Measurements from ENCODE around the gene CDCA7. TPM values are rescaled to one million over a fixed set of nuclear protein-coding genes. Genes with fewer than 3 reads are reported as not detected.

The CDCA7 gene
- total RNA-seq, 1 experiment from 2014 or later: 50.3 TPM

DNA sequence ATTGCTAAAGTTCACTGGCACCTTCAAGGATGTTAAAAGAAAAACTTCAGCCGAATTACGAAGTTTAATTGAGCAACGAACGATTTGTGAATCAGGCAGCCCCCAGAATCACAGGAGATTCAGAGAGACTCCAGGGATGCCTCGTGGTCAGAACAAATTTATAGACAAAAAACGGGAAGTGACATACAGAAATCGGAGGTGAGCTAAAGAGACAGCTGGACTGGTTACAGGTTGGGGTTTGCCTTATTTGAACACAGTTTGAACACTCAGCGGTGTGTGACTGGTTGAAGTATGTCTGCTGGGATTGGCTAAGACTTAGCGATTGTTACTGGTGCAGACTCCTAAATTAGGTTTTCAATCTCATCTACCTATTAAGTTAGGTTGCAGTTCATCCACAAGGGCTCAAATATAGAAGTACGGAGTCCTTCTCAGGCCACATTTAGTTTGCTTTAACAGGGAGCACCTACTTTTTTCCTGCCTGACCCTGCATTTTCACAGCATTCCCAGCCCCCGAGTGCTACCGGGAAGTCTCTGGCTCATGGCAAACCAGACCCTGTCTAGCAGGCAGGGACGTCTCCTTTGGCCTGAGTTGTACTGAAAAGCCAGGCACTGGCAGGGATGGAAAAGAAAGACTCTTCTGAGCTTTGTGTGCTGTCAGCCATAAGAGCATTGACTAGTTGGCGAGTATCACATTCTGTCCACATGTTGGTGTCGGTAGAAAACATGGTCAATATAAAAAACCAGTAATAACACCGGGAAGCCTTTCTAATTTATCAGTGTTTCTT, 41.1 kb downstream of the CDCA7 start:
- H3K79me1 ChIP-seq (ENCODE audit: insufficient read depth, low read depth, low read length, poor library complexity, severe bottlenecking): no peaks in the 10 kb centered on the region
- no peak overlapping the region for H4K5ac ChIP-seq (ENCODE audit: insufficient read length, low read depth, low read length)
- H2BK20ac ChIP-seq (ENCODE audit: low read depth, low read length, poor library complexity, severe bottlenecking): no peak overlapping the region
- no peak overlapping the region for H3K9ac ChIP-seq (ENCODE audit: extremely low read depth, insufficient read length, low read length)
- no peaks in the 10 kb centered on the region for H4K20me1 ChIP-seq (ENCODE audit: control insufficient read depth, insufficient read depth, insufficient read length)
- no peaks in the 10 kb centered on the region for H3K9me3 ChIP-seq (ENCODE audit: control insufficient read depth, low read depth, low read length)
- H2BK120ac ChIP-seq (ENCODE audit: low read depth, low read length, poor library complexity, severe bottlenecking): no peak overlapping the region
- WGBS (ENCODE audit: extremely low coverage, insufficient read length, low lambda C conversion rate): no CpG with 5 or more reads among the region's 16 CpGs
- no peak overlapping the region for H2BK5ac ChIP-seq (ENCODE audit: insufficient read length, low read length)
- H3K23me2 ChIP-seq (ENCODE audit: insufficient read length, low read depth, low read length, poor library complexity, severe bottlenecking): no peaks in the 10 kb centered on the region
- no peaks in the 10 kb centered on the region for H3K79me2 ChIP-seq (ENCODE audit: insufficient read depth, low read length)
- H3K27ac ChIP-seq (ENCODE audit: insufficient read length, low read depth, low read length): no peak overlapping the region
- peaks cover under 1% of the 10 kb centered on the region for H3K27me3 Mint-ChIP-seq (ENCODE audit: low read depth)
- H3K4me1 Mint-ChIP-seq: peaks cover 45 to 47% of the 10 kb centered on the region in 2 experiments
- no peak overlapping the region for H3K56ac ChIP-seq (ENCODE audit: insufficient read length, low read depth, low read length)
- no peak overlapping the region for H2BK12ac ChIP-seq (ENCODE audit: insufficient read length, low read depth, low read length)
- H4K8ac ChIP-seq (replicated peaks; ENCODE audit: insufficient read length, low read depth, low read length): no peak overlapping the region
- H3K4me1 ChIP-seq (ENCODE audit: insufficient read depth, low read length): peaks cover 10% of the 10 kb centered on the region; the same call in 1 of the 2 replicates
- H2AFZ ChIP-seq (ENCODE audit: low read length): no peak overlapping the region
- no peak overlapping the region for H2BK15ac ChIP-seq (ENCODE audit: low read depth, low read length)
- no peak overlapping the region for H3K14ac ChIP-seq (ENCODE audit: insufficient read depth, low read length)
- H3K4me3 Mint-ChIP-seq: no peak overlapping the region
- no peaks in the 10 kb centered on the region for H3K9me3 Mint-ChIP-seq
- no peak overlapping the region for H4K91ac ChIP-seq (ENCODE audit: insufficient read length, low read depth, low read length)
- no peak overlapping the region for H2AK5ac ChIP-seq (ENCODE audit: insufficient read length, low read length)
- H3K27me3 ChIP-seq (ENCODE audit: insufficient read depth, low read length): no peaks in the 10 kb centered on the region
- DNase-seq: no peak
- no peak overlapping the region for H3K4ac ChIP-seq (ENCODE audit: low read depth, low read length)
- H3K18ac ChIP-seq (ENCODE audit: insufficient read length, low read depth, low read length): no peak overlapping the region
- no peak overlapping the region for H3K23ac ChIP-seq (ENCODE audit: insufficient read length, low read depth, low read length)
- H3K4me2 ChIP-seq (ENCODE audit: insufficient read depth, insufficient read length, low read length): no peak overlapping the region
- no peak for TF ChIP-seq CTCF (conservative IDR thresholded peaks at IDR 0.05)
- H3T11ph ChIP-seq (ENCODE audit: low read length): no peak overlapping the region
- H3K36me3 Mint-ChIP-seq (ENCODE audit: insufficient read depth in 1 of 3, low read depth in 3 of 3): no peaks in the 10 kb centered on the region
- 0 out of 7 replicates have a peak overlapping the region, but pooled peaks of 1 of the 3 experiments have one; percentile 8 for H3K27ac Mint-ChIP-seq

Measured in H9 (cell line).